Keratinocyte (primary cell): ENCODE data around the gene ZNF768. TPM values are rescaled to one million over a fixed set of nuclear protein-coding genes. Genes with fewer than 3 reads are reported as not detected.

ENCODE experiments used
- DNase-seq: peaks from one replicate; pipeline ENCODE4 v3.0.0-alpha.2; 2011; ENCODE audit warnings: low read depth, missing footprints, low spot score
- FAIRE-seq: peaks from 2 replicates; lab custom pipeline; 2011; peaks lifted over from hg19 to GRCh38; lab: Jason Lieb, UNC
- H2AFZ ChIP-seq: 2 replicates; pipeline ENCODE4 v1.6.0; 2012; ENCODE audit warnings: low read length, control low read depth, inconsistent platforms; ENCODE audit not compliant: control insufficient read depth
- H3K27ac ChIP-seq: 2 replicates; pipeline ENCODE4 v1.5.1; 2011; ENCODE audit warnings: low read length; ENCODE audit not compliant: control insufficient read depth, insufficient read depth
- H3K27me3 ChIP-seq: 3 replicates; pipeline ENCODE4 v1.6.0; 2011; ENCODE audit warnings: low read length; ENCODE audit not compliant: control insufficient read depth, insufficient read depth; ENCODE audit errors: extremely low read depth
- H3K36me3 ChIP-seq, 2 experiments: 2 replicates in 1 of 2; 3 replicates in 1 of 2; pipeline ENCODE4 v1.5.1; 2011; ENCODE audit warnings: low read length in 2 of 2, mild to moderate bottlenecking in 1 of 2; ENCODE audit not compliant: control insufficient read depth in 2 of 2, insufficient read depth in 2 of 2; ENCODE audit errors: extremely low read depth in 1 of 2
- H3K4me1 ChIP-seq: 3 replicates; pipeline ENCODE4 v1.5.1; 2011; ENCODE audit warnings: low read length; ENCODE audit not compliant: control insufficient read depth, insufficient read depth; ENCODE audit errors: extremely low read depth
- H3K4me2 ChIP-seq: 3 replicates; pipeline ENCODE4 v1.6.0; 2011; ENCODE audit warnings: low read depth, low read length; ENCODE audit not compliant: control insufficient read depth, insufficient read depth; ENCODE audit errors: extremely low read depth
- H3K4me3 ChIP-seq, 3 experiments: fragments of 200-600 bp in 1 of 3; sonication (generic) in 1 of 3; 2 replicates in 2 of 3; 3 replicates in 1 of 3; pipeline ENCODE4 v1.5.1; 2011 to 2016; ENCODE audit warnings: low read length in 3 of 3, mild to moderate bottlenecking in 3 of 3, control low read depth in 2 of 3, inconsistent platforms in 1 of 3, low read depth in 1 of 3, mixed read lengths in 1 of 3, mixed run types in 1 of 3, moderate library complexity in 1 of 3; ENCODE audit not compliant: control insufficient read depth in 2 of 3, insufficient read depth in 2 of 3; ENCODE audit errors: extremely low read depth in 1 of 3
- H3K79me2 ChIP-seq: 2 replicates; pipeline ENCODE4 v1.6.0; 2012; ENCODE audit warnings: low read length; ENCODE audit not compliant: control insufficient read depth, insufficient read depth
- H3K9ac ChIP-seq: 3 replicates; pipeline ENCODE4 v1.6.0; 2011; ENCODE audit warnings: low read length; ENCODE audit not compliant: control insufficient read depth, insufficient read depth; ENCODE audit errors: extremely low read depth
- H3K9me1 ChIP-seq: 3 replicates; pipeline ENCODE4 v1.6.0; 2011; ENCODE audit warnings: low read length; ENCODE audit not compliant: control insufficient read depth, insufficient read depth; ENCODE audit errors: extremely low read depth
- H3K9me3 ChIP-seq: 2 replicates; pipeline ENCODE4 v1.5.1; 2012; ENCODE audit warnings: low read depth, low read length; ENCODE audit not compliant: control insufficient read depth
- H4K20me1 ChIP-seq: 3 replicates; pipeline ENCODE4 v1.6.0; 2011; ENCODE audit warnings: low read length; ENCODE audit not compliant: control insufficient read depth, insufficient read depth; ENCODE audit errors: extremely low read depth
- EZH2 ChIP-seq: IDR thresholded peaks from one replicate; pipeline ENCODE4 v1.6.1; 2012; ENCODE audit warnings: inconsistent platforms, mild to moderate bottlenecking, low read length, moderate library complexity
- dilution Hi-C: fragments of 300-500 bp; cut with MboI; formaldehyde crosslinking; loops from one replicate; pipeline ENCODE4 v1.7.0; 2020; ENCODE audit warnings: low sequenced_read_pairs; ENCODE audit not compliant: extremely low pct_ligation_motif_present
- polyA plus RNA-seq, 5 experiments: library from polyadenylated mRNA; depleted of rRNA in 3 of 5; stranded (reverse) in 3 of 5; stranded (forward) in 1 of 5; unstranded in 1 of 5; fragments of >200 nt; gene quantifications; 1 replicate in 1 of 5; 2 replicates in 3 of 5; 3 replicates in 1 of 5; pipeline versions ENCODE4 v1.2.1 to v1.2.3, GENCODE V29; 2011 to 2012; ENCODE audit warnings: missing spikeins in 2 of 5, low read depth in 1 of 5, low replicate concordance in 1 of 5
- TF ChIP-seq, protein P1 (sequence below), 3 experiments: IDR thresholded peaks in 1 of 3; conservative IDR thresholded peaks in 1 of 3; optimal IDR thresholded peaks in 1 of 3; 2 replicates in 2 of 3; 3 replicates in 1 of 3; pipeline versions ENCODE3 to v1.5.1; 2011; ENCODE audit warnings: low read length in 3 of 3, mild to moderate bottlenecking in 3 of 3, moderate library complexity in 2 of 3, control low read depth in 1 of 3, inconsistent platforms in 1 of 3; ENCODE audit not compliant: insufficient read depth in 2 of 3; ENCODE audit errors: extremely low read depth in 1 of 3

Gene ZNF768
- polyA plus RNA-seq, 1 donor (not counting 4 experiments of a cell fraction or from before 2014, with no cell fraction given) = 10.9 TPM

DNA sequence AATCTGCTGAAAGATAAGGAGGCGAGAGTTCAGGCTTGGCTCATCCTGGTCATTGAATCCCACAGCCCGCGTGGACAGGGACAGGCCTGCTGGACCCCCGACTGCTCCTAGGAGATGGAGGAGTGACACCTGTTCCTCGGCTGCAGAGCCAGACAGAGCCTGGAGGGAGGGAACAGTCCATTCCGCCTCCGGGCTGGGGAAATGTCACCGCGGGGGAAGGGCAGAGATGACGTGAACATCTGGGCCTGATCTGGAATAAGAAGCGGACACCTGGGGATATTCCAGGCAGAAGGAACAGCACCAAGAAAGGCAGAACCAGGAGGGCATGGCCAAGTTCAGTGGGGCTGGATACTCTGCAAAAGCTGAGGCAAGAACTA lies 6.8 kb upstream of the ZNF768 start:
- no peak for FAIRE-seq
- no peaks in the 10 kb centered on the region for H3K27me3 ChIP-seq
- DNase-seq = no peak
- H4K20me1 ChIP-seq = no peaks in the 10 kb centered on the region
- peaks cover 11% of the 10 kb centered on the region for H3K79me2 ChIP-seq
- H3K4me1 ChIP-seq = peaks cover 20% of the 10 kb centered on the region
- H3K36me3 ChIP-seq = no peaks in the 10 kb centered on the region
- no peak overlapping the region for H3K9ac ChIP-seq
- peak overlapping the region; percentile 97 for H3K4me2 ChIP-seq
- H3K4me3 ChIP-seq = no peak overlapping the region
- dilution Hi-C loops = no loop called here
- TF ChIP-seq, protein P1, sequence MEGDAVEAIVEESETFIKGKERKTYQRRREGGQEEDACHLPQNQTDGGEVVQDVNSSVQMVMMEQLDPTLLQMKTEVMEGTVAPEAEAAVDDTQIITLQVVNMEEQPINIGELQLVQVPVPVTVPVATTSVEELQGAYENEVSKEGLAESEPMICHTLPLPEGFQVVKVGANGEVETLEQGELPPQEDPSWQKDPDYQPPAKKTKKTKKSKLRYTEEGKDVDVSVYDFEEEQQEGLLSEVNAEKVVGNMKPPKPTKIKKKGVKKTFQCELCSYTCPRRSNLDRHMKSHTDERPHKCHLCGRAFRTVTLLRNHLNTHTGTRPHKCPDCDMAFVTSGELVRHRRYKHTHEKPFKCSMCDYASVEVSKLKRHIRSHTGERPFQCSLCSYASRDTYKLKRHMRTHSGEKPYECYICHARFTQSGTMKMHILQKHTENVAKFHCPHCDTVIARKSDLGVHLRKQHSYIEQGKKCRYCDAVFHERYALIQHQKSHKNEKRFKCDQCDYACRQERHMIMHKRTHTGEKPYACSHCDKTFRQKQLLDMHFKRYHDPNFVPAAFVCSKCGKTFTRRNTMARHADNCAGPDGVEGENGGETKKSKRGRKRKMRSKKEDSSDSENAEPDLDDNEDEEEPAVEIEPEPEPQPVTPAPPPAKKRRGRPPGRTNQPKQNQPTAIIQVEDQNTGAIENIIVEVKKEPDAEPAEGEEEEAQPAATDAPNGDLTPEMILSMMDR (optimal IDR thresholded peaks at IDR 0.05 in 1 of 3, IDR thresholded peaks at IDR 0.05 in 1 of 3, conservative IDR thresholded peaks at IDR 0.05 in 1 of 3; ENCODE audit: extremely low read depth in 1 of 3, insufficient read depth in 2 of 3, low read length in 3 of 3) = no peak
- no peak for TF ChIP-seq EZH2
- no peaks in the 10 kb centered on the region for H3K9me3 ChIP-seq
- no peaks in the 10 kb centered on the region for H3K9me1 ChIP-seq
- H2AFZ ChIP-seq = no peak overlapping the region
- H3K27ac ChIP-seq = no peak overlapping the region

DNA sequence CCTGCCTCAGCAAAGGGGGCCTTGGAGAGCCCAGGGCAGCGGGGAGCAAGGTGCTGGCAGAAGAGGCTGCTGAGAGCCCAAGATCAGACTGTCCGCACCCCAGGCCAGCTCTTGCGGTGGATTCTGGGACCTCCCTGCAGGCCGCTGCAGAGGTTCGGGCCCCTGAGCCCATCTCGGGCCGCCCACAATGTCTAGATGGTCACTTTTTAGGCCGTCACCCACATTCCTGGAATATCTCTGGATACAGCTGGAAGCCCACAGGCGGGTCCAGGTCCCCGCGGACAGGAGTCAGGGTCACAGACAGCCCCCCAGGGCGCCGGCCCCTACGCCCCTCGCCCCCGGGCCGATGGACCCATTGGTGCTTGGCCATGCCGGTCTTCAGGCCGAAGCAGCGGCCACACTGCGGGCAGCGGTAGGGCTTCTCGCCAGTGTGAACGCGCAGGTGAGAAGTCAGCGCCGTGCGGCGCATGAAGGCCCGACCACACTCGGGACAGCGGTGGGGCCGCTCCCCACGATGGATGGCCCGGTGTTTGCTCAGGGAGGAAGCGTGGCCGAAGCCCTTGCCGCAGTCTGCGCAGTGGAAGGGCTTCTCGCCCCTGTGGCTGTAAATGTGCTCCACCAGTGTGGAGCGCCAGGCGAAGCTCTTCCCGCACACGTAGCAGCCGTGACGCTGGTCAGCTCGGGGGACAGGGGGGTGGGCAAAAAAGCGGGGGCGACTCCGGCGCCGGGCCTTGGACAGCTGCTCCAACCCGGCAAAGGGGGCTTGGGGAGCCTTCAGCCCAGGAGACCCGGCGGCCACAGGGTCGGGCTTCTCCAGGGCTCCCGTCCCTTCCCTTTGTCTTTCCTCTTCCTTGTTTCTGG lies 6.1 kb upstream of the ZNF768 start:
- Histone ChIP-seq H3K4me2 (no peak overlapping the region), H3K79me2 (peaks cover 11% of the 10 kb centered on the region), H3K9ac (no peak overlapping the region), H2AFZ (no peak overlapping the region), H3K9me3 (no peaks in the 10 kb centered on the region), H3K4me3 (no peak overlapping the region), H3K27ac (no peak overlapping the region), H4K20me1 (no peaks in the 10 kb centered on the region), H3K36me3 (no peaks in the 10 kb centered on the region), H3K9me1 (no peaks in the 10 kb centered on the region), H3K27me3 (no peaks in the 10 kb centered on the region), H3K4me1 (peaks cover 26% of the 10 kb centered on the region)
- FAIRE-seq = no peak
- DNase-seq = no peak
- TF ChIP-seq, protein P1 (optimal IDR thresholded peaks at IDR 0.05 in 1 of 3, IDR thresholded peaks at IDR 0.05 in 1 of 3, conservative IDR thresholded peaks at IDR 0.05 in 1 of 3; ENCODE audit: extremely low read depth in 1 of 3, insufficient read depth in 2 of 3, low read length in 3 of 3) = no peak
- TF ChIP-seq EZH2 = no peak
- dilution Hi-C loops = no loop called here
